A549 (cell line): ENCODE measurements around the gene RHOC.

Source experiments
- BCL3 ChIP-seq: fragments of >200 bp; sonication (Bioruptor Twin); formaldehyde crosslinking; IDR thresholded peaks from 3 replicates; pipeline ENCODE4 v1.6.1; 2016
- BHLHE40 ChIP-seq: IDR thresholded peaks from 2 replicates; pipeline ENCODE4 v1.6.1; 2012; ENCODE audit warnings: low read depth, low read length, inconsistent platforms
- CEBPB ChIP-seq, 2 experiments: fragments of >200 bp in 1 of 2; sonication (Bioruptor Twin) in 1 of 2; formaldehyde crosslinking in 1 of 2; IDR thresholded peaks; 2 replicates each; pipeline ENCODE4 v1.6.1; 2012 to 2016
- CHD2 ChIP-seq: fragments of 150-350 bp; IDR thresholded peaks from 2 replicates; pipeline ENCODE4 v1.6.1; 2014; ENCODE audit warnings: low read length; ENCODE audit not compliant: partially characterized antibody
- HDAC2 ChIP-seq: fragments of 200-600 bp; sonication (generic); IDR thresholded peaks from 2 replicates; pipeline ENCODE4 v1.6.1; 2016
- HOXA7 ChIP-seq: fragments of 250-450 bp; sonication (Bioruptor Pico); IDR thresholded peaks from 2 replicates; pipeline ENCODE4 v1.5.0; 2020; ENCODE audit warnings: mild to moderate bottlenecking, moderate library complexity
- KDM1A ChIP-seq: fragments of 200-600 bp; sonication (generic); IDR thresholded peaks from 2 replicates; pipeline ENCODE4 v1.6.1; 2016; ENCODE audit warnings: low read depth, mild to moderate bottlenecking
- PBX3 ChIP-seq: IDR thresholded peaks from 2 replicates; pipeline ENCODE4 v1.6.1; 2012
- POLR2A ChIP-seq: IDR thresholded peaks from 2 replicates; pipeline ENCODE4 v1.6.1; 2012; ENCODE audit warnings: mild to moderate bottlenecking, low read length
- RAD21 ChIP-seq, 2 experiments: fragments of >200 bp in 1 of 2; sonication (Bioruptor Twin) in 1 of 2; formaldehyde crosslinking in 1 of 2; IDR thresholded peaks in 1 of 2; conservative IDR thresholded peaks in 1 of 2; 2 replicates in 1 of 2; 3 replicates in 1 of 2; pipeline ENCODE4 v1.6.1; 2012 to 2018; ENCODE audit warnings: inconsistent platforms in 1 of 2
- RNF2 ChIP-seq: fragments of 200-600 bp; sonication (generic); IDR thresholded peaks from 2 replicates; pipeline ENCODE4 v1.6.1; 2016; ENCODE audit warnings: low read depth, mild to moderate bottlenecking, antibody characterized with exemption, moderate library complexity, borderline replicate concordance
- ZNF302 ChIP-seq: fragments of 250-450 bp; sonication (Bioruptor Pico); IDR thresholded peaks from 2 replicates; pipeline ENCODE4 v1.9.0; 2021; ENCODE audit warnings: inconsistent platforms, mild to moderate bottlenecking, moderate library complexity
- TF ChIP-seq, protein P1 (sequence below): fragments of >200 bp; sonication (Bioruptor Twin); formaldehyde crosslinking; IDR thresholded peaks from 3 replicates; pipeline ENCODE4 v1.5.1; 2016

- TF ChIP-seq, protein P1, sequence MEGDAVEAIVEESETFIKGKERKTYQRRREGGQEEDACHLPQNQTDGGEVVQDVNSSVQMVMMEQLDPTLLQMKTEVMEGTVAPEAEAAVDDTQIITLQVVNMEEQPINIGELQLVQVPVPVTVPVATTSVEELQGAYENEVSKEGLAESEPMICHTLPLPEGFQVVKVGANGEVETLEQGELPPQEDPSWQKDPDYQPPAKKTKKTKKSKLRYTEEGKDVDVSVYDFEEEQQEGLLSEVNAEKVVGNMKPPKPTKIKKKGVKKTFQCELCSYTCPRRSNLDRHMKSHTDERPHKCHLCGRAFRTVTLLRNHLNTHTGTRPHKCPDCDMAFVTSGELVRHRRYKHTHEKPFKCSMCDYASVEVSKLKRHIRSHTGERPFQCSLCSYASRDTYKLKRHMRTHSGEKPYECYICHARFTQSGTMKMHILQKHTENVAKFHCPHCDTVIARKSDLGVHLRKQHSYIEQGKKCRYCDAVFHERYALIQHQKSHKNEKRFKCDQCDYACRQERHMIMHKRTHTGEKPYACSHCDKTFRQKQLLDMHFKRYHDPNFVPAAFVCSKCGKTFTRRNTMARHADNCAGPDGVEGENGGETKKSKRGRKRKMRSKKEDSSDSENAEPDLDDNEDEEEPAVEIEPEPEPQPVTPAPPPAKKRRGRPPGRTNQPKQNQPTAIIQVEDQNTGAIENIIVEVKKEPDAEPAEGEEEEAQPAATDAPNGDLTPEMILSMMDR = no peak
- no peak for TF ChIP-seq CHD2
- TF ChIP-seq POLR2A = no peak
- TF ChIP-seq PBX3 = no peak
- TF ChIP-seq RNF2 = no peak
- no peak for TF ChIP-seq ZNF302 (CRISPR knock-in tag)
- TF ChIP-seq KDM1A = no peak
- no peak for TF ChIP-seq RAD21 (conservative IDR thresholded peaks at IDR 0.05 in 1 of 2, IDR thresholded peaks at IDR 0.05 in 1 of 2)
- no peak for TF ChIP-seq HOXA7 (CRISPR knock-in tag)
- no peak for TF ChIP-seq CEBPB (IDR thresholded peaks at IDR 0.05)
- TF ChIP-seq HDAC2 = no peak
- no peak for TF ChIP-seq BHLHE40
- no peak for TF ChIP-seq BCL3
Measured at GRCh38 chr1:112710586-112710985, 3.7 kb upstream of the RHOC start.
